ENCODE data around the gene ADCY7.

- no peak for TF ChIP-seq POLR2AphosphoS5 (IDR thresholded peaks at IDR 0.05)
- no peak for TF ChIP-seq CTCF (IDR thresholded peaks at IDR 0.05)
- no peak for TF ChIP-seq POLR2A (IDR thresholded peaks at IDR 0.05)
Measured at GRCh38 chr16:50265716-50266336, 525 bp upstream of the ADCY7 start.
